ENCODE data around the gene AP2S1. TPM values are rescaled to one million over a fixed set of nuclear protein-coding genes. Genes with fewer than 3 reads are reported as not detected.

Gene AP2S1
- total and polyA plus RNA-seq, 2 of the 4 experiments (the other 2 are of a cell fraction), result 144 to 274 TPM

DNA sequence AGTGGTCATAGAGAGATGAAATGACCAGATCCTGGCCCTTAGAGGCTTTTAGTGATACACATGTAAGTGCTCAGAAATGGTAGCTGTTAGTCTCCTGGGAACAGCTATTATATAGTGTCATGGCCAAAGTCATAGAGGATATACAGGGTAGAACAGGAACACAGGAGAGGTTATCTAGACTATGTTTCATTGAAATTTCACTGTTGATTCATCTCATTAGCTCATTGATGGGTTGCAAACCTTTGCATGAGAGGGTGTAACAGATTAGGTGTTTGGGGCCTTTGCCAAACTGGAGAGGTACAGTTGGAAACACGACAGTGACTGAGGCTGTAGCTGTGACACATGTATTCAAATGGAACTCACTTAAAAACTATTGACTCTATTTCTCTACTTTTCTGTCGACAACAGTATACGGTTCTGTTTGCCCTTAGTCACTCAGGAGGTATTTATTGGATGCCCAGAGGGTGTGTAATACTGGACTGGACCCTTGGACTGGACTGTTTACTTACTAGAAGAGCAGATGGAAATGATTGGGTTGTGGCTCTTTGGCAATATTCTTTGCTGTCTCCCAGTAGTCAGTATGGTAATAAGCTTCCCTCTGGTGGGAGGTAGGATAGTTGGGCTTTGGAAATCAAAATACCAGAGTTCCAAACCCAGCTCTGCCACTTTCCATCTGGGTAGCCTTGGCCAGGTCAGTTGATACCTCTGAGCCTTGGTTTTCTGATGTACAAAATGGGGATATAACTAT lies 40.0 kb upstream of the AP2S1 start:
- peak overlapping the region in 1 of 2 experiments; percentile 45; a peak in 2 of 4 replicates for H4K8ac ChIP-seq (ENCODE audit: low read depth in 2 of 2, low read length in 2 of 2)
- H2AK5ac ChIP-seq (ENCODE audit: low read depth, low read length), result peak overlapping the region; percentile 25; the same call in 1 of the 2 replicates
- H3K4ac ChIP-seq (ENCODE audit: low read depth, low read length), result peak overlapping the region; percentile 71
- peak overlapping the region; percentile 35 for H3K4me2 ChIP-seq (ENCODE audit: low read depth, low read length)
- peak overlapping the region; percentile 73 for H2BK20ac ChIP-seq (ENCODE audit: low read depth, low read length)
- peak overlapping the region; percentile 61; the same call in 1 of the 2 replicates for H3K23ac ChIP-seq (ENCODE audit: low read depth, low read length)
- peaks cover 21% of the 10 kb centered on the region for H3K9me1 ChIP-seq (ENCODE audit: insufficient read depth, low read length)
- H3K18ac ChIP-seq (ENCODE audit: low read depth, low read length), result no peak overlapping the region
- H2AK9ac ChIP-seq (replicated peaks; ENCODE audit: low read depth, low read length, poor library complexity), result no peak overlapping the region
- peaks cover 28 to 78% of the 10 kb centered on the region in 2 experiments for H3K79me1 ChIP-seq (ENCODE audit: low read depth in 1 of 2, low read length in 2 of 2)
- no peaks in the 10 kb centered on the region for H3K36me3 ChIP-seq (ENCODE audit: control insufficient read depth, insufficient read depth, low read length)
- H3K27ac ChIP-seq (ENCODE audit: insufficient read depth, low read length), result peak overlapping the region; percentile 57
- no TSS peak for BruUV-seq (replicated peaks)
- dilution Hi-C loops (cut with HindIII; ENCODE audit: low sequenced_read_pairs, unreplicated experiment), result no loop called here
- POLR2A ChIA-PET (ENCODE audit: unreplicated experiment), result no interaction called here
- intact Hi-C loops (cut with micrococcal nuclease), result no loop called here
- peak overlapping the region; percentile 65 for H3K14ac ChIP-seq (replicated peaks; ENCODE audit: low read depth, low read length)
- no peak overlapping the region for H4K5ac ChIP-seq (ENCODE audit: low read depth, low read length)
- in situ Hi-C loops (cut with MboI; ENCODE audit: low sequenced_read_pairs), result no loop called here
- H3K9ac ChIP-seq (ENCODE audit: low read depth, low read length), result no peak overlapping the region
- TF ChIP-seq CEBPB (IDR thresholded peaks at IDR 0.05; ENCODE audit: low read depth, low read length) (peak; percentile 77), USF2 (IDR thresholded peaks at IDR 0.05; ENCODE audit: low read depth, low read length) (no peak), SMC3 (IDR thresholded peaks at IDR 0.05; ENCODE audit: low read depth, low read length) (0 out of 2 replicates have a peak, but pooled peaks have one; percentile 7), FOS (IDR thresholded peaks at IDR 0.05; ENCODE audit: low read depth, low read length) (peak; percentile 62), NFE2L2 (IDR thresholded peaks at IDR 0.05; ENCODE audit: low read depth, low read length) (0 out of 2 replicates have a peak, but pooled peaks have one; percentile 44), MAFK (IDR thresholded peaks at IDR 0.05; ENCODE audit: low read depth, low read length) (no peak), RAD21 (IDR thresholded peaks at IDR 0.05; ENCODE audit: low read length) (peak; percentile 11; the same call in 1 of the 2 replicates)
- peak overlapping the region; percentile 57 for H2BK120ac ChIP-seq (ENCODE audit: low read depth, low read length)
- H3K9me3 ChIP-seq (ENCODE audit: control insufficient read depth, insufficient read depth, low read length), result no peaks in the 10 kb centered on the region
- CTCF ChIA-PET, result interaction anchor here (0.5 to 1.4 kb wide), 2 partner anchors 100 to 270 kb away, joined by 4 to 6 read pairs; no protein-coding TSS in a partner anchor
- no peak overlapping the region for H3K4me3 ChIP-seq (ENCODE audit: insufficient read depth, low read depth, low read length)
- H3K56ac ChIP-seq (ENCODE audit: extremely low read depth, insufficient read depth, low read length), result no peak overlapping the region
- H3K4me1 ChIP-seq (ENCODE audit: control insufficient read depth, insufficient read depth, low read length), result peaks cover 6% of the 10 kb centered on the region
- DNase-seq (peak; percentile 92), ATAC-seq (ENCODE audit: low read depth) (peak; percentile 97)
- H2AFZ ChIP-seq (replicated peaks; ENCODE audit: low read length, poor library complexity), result no peak overlapping the region
- peak overlapping the region; percentile 71; the same call in 2 of the 3 replicates for H2BK15ac ChIP-seq (ENCODE audit: low read depth, low read length)
- peaks cover 19% of the 10 kb centered on the region for H4K20me1 ChIP-seq (ENCODE audit: insufficient read depth, low read length)
- no peaks in the 10 kb centered on the region for H3K27me3 ChIP-seq (ENCODE audit: control insufficient read depth, insufficient read depth, low read length)
- no CpG with 5 or more reads among the region's 3 CpGs for WGBS, 2 experiments (ENCODE audit: extremely low coverage in 2 of 2, insufficient read length in 1 of 2)
- H2BK5ac ChIP-seq (ENCODE audit: low read depth, low read length, poor library complexity, severe bottlenecking), result peak overlapping the region; percentile 52
- peak overlapping the region; percentile 30; the same call in 1 of the 2 replicates for H4K91ac ChIP-seq (ENCODE audit: insufficient read depth, low read depth, low read length)

All from IMR-90 (cell line).